ENCODE measurements around the gene PLCB4.

DNA sequence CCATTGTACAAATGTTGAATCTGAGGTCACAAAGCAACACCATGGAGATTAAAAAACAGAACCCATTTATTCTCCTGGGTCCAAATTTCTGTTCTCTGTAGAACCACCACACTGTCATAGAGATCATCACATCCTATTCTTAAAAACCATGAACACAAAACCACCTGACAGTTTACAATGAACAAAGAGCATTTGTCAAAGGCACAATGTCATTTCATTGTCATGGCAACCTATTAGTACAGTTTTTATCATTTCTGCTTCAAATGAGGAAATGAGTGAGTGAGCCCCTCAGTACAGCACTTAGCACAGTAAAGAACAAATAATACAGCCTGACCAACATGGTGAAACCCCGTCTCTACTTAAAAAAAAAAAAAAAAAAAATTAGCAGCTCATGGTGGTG, 422.4 kb downstream of the PLCB4 start:
- TF ChIP-seq, protein P1, sequence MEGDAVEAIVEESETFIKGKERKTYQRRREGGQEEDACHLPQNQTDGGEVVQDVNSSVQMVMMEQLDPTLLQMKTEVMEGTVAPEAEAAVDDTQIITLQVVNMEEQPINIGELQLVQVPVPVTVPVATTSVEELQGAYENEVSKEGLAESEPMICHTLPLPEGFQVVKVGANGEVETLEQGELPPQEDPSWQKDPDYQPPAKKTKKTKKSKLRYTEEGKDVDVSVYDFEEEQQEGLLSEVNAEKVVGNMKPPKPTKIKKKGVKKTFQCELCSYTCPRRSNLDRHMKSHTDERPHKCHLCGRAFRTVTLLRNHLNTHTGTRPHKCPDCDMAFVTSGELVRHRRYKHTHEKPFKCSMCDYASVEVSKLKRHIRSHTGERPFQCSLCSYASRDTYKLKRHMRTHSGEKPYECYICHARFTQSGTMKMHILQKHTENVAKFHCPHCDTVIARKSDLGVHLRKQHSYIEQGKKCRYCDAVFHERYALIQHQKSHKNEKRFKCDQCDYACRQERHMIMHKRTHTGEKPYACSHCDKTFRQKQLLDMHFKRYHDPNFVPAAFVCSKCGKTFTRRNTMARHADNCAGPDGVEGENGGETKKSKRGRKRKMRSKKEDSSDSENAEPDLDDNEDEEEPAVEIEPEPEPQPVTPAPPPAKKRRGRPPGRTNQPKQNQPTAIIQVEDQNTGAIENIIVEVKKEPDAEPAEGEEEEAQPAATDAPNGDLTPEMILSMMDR (tag by site-specific recombination; IDR thresholded peaks at IDR 0.05), result no peak
- TF ChIP-seq ZNF629 (tag by site-specific recombination; IDR thresholded peaks at IDR 0.05), result no peak
- TF ChIP-seq ZNF121 (tag by site-specific recombination; IDR thresholded peaks at IDR 0.05), result no peak
- no peak for TF ChIP-seq ZNF140 (tag by site-specific recombination; IDR thresholded peaks at IDR 0.05)
- TF ChIP-seq ZXDB (tag by site-specific recombination; IDR thresholded peaks at IDR 0.05), result no peak
- TF ChIP-seq SCRT1 (tag by site-specific recombination; IDR thresholded peaks at IDR 0.05; ENCODE audit: borderline replicate concordance), result no peak
- no peak for TF ChIP-seq GLI4 (tag by site-specific recombination; IDR thresholded peaks at IDR 0.05)
- TF ChIP-seq, protein P2, sequence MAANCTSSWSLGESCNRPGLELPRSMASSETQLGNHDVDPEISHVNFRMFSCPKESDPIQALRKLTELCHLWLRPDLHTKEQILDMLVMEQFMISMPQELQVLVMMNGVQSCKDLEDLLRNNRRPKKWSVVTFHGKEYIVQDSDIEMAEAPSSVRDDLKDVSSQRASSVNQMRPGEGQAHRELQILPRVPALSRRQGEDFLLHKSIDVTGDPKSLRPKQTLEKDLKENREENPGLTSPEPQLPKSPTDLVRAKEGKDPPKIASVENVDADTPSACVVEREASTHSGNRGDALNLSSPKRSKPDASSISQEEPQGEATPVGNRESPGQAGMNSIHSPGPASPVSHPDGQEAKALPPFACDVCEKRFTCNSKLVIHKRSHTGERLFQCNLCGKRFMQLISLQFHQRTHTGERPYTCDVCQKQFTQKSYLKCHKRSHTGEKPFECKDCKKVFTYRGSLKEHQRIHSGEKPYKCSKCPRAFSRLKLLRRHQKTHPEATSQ (tag by site-specific recombination; IDR thresholded peaks at IDR 0.05), result no peak
- TF ChIP-seq ZBTB8A (tag by site-specific recombination; IDR thresholded peaks at IDR 0.05), result no peak
- no peak for TF ChIP-seq YY1 (tag by site-specific recombination; IDR thresholded peaks at IDR 0.05)
- no peak for TF ChIP-seq SETDB1 (IDR thresholded peaks at IDR 0.05; ENCODE audit: insufficient read length, low read length)
- TF ChIP-seq MYNN (tag by site-specific recombination; IDR thresholded peaks at IDR 0.05; ENCODE audit: borderline replicate concordance), result no peak
- TF ChIP-seq, protein P3, sequence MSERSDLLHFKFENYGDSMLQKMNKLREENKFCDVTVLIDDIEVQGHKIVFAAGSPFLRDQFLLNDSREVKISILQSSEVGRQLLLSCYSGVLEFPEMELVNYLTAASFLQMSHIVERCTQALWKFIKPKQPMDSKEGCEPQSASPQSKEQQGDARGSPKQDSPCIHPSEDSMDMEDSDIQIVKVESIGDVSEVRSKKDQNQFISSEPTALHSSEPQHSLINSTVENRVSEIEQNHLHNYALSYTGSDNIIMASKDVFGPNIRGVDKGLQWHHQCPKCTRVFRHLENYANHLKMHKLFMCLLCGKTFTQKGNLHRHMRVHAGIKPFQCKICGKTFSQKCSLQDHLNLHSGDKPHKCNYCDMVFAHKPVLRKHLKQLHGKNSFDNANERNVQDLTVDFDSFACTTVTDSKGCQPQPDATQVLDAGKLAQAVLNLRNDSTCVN (tag by site-specific recombination; optimal IDR thresholded peaks at IDR 0.05), result no peak
- TF ChIP-seq ZNF548 (tag by site-specific recombination; IDR thresholded peaks at IDR 0.05), result no peak

All from HEK293 (cell line).